ENCODE measurements around the gene MAP3K5.
A peak's percentile ranks its signal among the peaks of the same experiment; 100 is the strongest.

Gene MAP3K5

DNA sequence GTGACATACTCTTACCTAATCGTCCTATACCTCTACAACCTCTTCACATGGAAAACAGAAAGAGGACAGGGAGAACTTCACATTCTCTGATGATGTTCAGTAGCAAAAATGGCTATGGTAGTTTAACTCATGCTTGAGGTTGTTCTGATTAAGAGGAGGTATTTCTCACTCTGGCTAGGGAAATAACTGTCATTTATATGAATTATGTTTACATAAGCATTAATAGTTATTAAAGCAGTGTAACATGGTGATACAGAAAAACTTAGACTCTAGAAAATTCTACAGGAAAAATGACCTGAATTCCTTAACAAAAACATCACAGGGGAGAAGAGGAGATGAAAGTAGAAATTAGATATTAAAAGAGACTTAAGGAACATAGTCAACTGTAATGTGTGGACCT lies 57.3 kb downstream of the MAP3K5 start:
- H3K4me3 ChIP-seq (ENCODE audit: low read length): no peak overlapping the region
- DNase-seq (ENCODE audit: low read depth): no peak
- TF ChIP-seq, protein P1, sequence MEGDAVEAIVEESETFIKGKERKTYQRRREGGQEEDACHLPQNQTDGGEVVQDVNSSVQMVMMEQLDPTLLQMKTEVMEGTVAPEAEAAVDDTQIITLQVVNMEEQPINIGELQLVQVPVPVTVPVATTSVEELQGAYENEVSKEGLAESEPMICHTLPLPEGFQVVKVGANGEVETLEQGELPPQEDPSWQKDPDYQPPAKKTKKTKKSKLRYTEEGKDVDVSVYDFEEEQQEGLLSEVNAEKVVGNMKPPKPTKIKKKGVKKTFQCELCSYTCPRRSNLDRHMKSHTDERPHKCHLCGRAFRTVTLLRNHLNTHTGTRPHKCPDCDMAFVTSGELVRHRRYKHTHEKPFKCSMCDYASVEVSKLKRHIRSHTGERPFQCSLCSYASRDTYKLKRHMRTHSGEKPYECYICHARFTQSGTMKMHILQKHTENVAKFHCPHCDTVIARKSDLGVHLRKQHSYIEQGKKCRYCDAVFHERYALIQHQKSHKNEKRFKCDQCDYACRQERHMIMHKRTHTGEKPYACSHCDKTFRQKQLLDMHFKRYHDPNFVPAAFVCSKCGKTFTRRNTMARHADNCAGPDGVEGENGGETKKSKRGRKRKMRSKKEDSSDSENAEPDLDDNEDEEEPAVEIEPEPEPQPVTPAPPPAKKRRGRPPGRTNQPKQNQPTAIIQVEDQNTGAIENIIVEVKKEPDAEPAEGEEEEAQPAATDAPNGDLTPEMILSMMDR (IDR thresholded peaks at IDR 0.05; ENCODE audit: insufficient read depth, low read depth, low read length, missing control alignments): no peak

DNA sequence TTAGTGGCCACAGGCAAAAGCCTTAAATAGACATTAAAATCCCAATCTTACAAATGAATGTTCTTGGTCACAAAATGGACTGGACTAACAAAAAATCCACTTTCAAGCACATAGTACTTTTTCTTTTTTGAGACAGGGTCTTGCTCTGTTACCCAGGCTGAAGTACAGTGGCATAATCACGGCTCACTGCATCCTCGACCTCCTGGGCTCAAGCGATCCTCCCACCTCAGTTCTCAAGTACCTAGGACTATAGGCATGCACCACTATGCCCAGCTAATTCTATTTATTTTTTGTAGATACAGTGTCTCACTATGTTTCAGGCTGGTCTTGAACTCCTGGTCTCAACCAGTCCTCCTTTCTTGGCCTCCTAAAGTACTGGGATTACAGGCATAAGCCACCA lies 59.4 kb downstream of the MAP3K5 start:
- TF ChIP-seq, protein P1 (IDR thresholded peaks at IDR 0.05; ENCODE audit: insufficient read depth, low read depth, low read length, missing control alignments): no peak
- no peak for DNase-seq (ENCODE audit: low read depth)
- H3K4me3 ChIP-seq (ENCODE audit: low read length): no peak overlapping the region

DNA sequence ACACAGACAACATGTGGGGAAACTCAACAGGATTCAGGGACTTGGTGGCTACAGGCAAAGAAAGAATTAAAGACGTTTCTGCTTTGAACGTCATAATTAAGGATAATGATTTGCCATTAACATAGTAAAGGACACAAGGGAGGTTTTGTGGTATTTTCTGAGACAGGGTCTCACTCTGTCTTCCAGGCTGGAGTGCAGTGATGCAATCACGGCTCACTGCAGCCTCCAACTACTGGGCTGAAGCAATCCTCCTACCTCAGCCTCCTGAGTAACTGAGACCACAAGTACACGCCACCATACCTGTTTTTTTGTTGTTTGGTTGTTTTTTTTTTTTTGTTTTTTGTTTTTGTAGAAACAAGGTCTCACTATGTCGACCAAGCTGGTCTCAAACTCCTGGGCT lies 62.4 kb downstream of the MAP3K5 start:
- TF ChIP-seq, protein P1 (IDR thresholded peaks at IDR 0.05; ENCODE audit: insufficient read depth, low read depth, low read length, missing control alignments): no peak
- DNase-seq (ENCODE audit: low read depth): no peak
- no peak overlapping the region for H3K4me3 ChIP-seq (ENCODE audit: low read length)

DNA sequence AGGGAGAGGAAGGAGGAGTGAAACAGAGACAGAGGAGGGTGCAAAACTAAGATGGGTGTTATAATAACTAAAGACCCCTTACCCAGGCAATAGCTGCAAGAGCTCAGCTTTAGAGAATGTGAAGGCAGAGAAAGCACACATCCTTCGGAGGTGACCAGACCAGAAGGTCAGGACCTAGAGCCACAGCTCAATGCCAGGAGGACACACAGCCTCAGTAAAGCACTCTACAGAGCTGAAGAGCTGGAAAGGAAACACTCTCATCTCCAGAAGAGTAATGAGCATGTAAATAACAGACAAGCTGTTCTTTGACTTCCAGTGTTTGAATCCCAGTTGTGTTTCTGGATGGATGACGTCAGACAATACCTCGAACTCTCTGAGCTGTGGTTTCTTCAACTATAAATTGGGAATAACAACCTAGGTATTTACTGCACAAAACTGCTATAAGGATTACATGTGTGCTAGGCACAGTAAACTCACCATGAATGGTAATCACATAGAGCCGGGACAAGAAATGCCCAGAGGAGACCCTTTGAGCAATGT lies 63.2 kb downstream of the MAP3K5 start:
- TF ChIP-seq, protein P1 (IDR thresholded peaks at IDR 0.05; ENCODE audit: insufficient read depth, low read depth, low read length, missing control alignments): no peak
- DNase-seq (ENCODE audit: low read depth): no peak
- no peak overlapping the region for H3K4me3 ChIP-seq (ENCODE audit: low read length)

DNA sequence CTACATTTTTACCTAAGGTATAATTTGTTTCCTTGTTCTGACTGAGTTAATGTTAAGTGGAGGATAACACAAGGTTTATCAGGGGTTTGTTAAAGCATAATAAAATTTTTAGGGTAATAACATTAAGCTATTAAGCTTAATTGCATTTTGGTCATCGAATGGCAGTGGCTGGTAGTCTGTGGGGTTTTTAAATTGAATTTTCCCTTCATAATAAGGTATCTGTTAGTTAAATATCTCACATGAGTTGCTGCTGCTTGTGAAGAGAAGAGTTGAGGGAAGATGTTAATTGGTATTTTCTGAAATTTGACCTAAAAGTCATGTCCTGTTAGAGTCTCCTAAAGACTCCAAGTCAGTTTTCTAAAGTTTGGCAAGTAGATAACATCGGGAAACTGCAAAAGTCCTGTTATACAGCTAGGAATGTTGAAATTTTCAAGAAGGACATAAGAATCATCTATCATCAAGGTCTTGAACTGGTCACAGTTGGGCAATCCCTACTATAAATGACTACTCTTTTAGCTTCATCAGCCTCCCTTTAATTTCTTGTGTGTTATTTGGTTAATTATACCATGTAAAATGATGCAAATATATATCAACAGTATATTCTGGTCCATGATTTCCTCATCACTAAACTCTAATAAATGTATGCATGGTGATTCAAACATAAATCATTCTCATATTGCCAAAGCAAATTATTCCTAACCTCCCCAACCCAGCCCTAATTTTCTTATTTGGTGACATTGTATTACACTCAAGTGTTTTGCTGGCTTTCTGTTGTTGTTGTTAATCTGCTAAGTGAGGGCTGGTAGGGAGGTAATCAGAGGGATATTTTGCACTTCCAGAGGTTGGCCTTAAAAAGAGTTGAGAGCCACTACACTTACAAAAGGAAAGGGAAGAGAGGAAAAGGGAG lies 64.0 kb downstream of the MAP3K5 start:
- TF ChIP-seq, protein P1 (IDR thresholded peaks at IDR 0.05; ENCODE audit: insufficient read depth, low read depth, low read length, missing control alignments): no peak
- no peak overlapping the region for H3K4me3 ChIP-seq (ENCODE audit: low read length)
- peak; percentile 33 for DNase-seq (ENCODE audit: low read depth)

DNA sequence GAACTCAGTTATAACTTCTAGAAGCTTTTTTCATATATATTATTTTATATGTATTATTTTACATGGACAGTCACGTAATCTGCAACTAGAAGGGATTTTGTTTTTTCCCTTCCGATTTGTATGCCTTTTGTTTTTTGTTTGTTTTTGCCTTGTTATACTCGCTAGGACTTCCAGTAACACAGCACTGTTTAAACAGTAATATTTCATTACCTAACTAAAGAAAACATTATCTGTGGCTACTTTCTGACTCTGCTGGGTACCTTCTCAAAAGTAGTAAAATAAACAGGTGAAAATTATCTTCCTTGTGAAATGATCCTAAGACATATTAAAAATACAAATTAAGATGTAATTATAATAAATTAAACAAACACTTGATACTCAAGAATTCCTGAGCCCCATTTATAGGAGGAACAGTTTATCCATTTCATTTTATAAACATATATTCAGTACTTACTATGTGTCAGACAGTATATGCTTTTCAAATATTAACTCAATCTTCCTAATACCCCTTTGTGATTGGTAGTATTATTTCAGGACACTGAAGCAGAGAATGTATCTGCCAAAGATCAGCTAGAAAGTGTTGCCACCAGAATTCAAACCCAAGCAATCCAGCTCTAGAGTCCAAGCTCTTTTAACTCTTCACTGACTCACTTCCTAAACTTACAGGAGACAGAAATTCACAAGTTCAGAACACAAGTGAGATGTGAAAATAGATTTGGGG lies 65.3 kb downstream of the MAP3K5 start:
- no peak overlapping the region for H3K4me3 ChIP-seq (ENCODE audit: low read length)
- TF ChIP-seq, protein P1 (IDR thresholded peaks at IDR 0.05; ENCODE audit: insufficient read depth, low read depth, low read length, missing control alignments): no peak

More for the DNA sequence above, 65.3 kb downstream of the MAP3K5 start:
- DNase-seq (ENCODE audit: low read depth): no peak
